ENCODE measurements around the gene APOBEC3H.

Gene APOBEC3H

GRCh38 chr22:39148026-39148726, 51.1 kb downstream of the APOBEC3H start:
- WGBS (ENCODE audit: extremely low coverage, insufficient coverage, insufficient read length), result no CpG with 5 or more reads among the region's 16 CpGs
- H2BK12ac ChIP-seq (ENCODE audit: low read length), result no peak overlapping the region
- H3K79me2 ChIP-seq (ENCODE audit: control insufficient read depth, insufficient read depth, low read length, poor library complexity), result peaks cover 8% of the 10 kb centered on the region
- no peak overlapping the region for H4K12ac ChIP-seq (ENCODE audit: low read depth, low read length)
- H3K9ac ChIP-seq (ENCODE audit: low read length), result no peak overlapping the region
- H3K27ac ChIP-seq (ENCODE audit: low read depth, low read length), result no peak overlapping the region
- peaks cover 13% of the 10 kb centered on the region for H3K79me1 ChIP-seq (ENCODE audit: low read length)
- H3K14ac ChIP-seq (ENCODE audit: low read length), result no peak overlapping the region
- H4K91ac ChIP-seq (ENCODE audit: low read depth, low read length), result no peak overlapping the region
- no peak overlapping the region for H2AK5ac ChIP-seq (ENCODE audit: low read length)
- DNase-seq, result no peak
- no peak overlapping the region for H3K4me3 ChIP-seq (ENCODE audit: low read depth, low read length)
- no peaks in the 10 kb centered on the region for H3K36me3 ChIP-seq (ENCODE audit: control insufficient read depth in 1 of 2, insufficient read depth in 2 of 2, low read length in 2 of 2)
- peaks cover 2% of the 10 kb centered on the region for H3K9me3 ChIP-seq (ENCODE audit: insufficient read depth, low read depth, low read length)
- peaks cover 11 to 16% of the 10 kb centered on the region in 2 experiments for H3K4me1 ChIP-seq (ENCODE audit: control insufficient read depth in 1 of 2, insufficient read depth in 2 of 2, low read length in 2 of 2)
- H4K8ac ChIP-seq (ENCODE audit: low read depth, low read length), result no peak overlapping the region
- no peak overlapping the region for H3K4ac ChIP-seq (ENCODE audit: low read depth, low read length)
- H2BK120ac ChIP-seq (ENCODE audit: insufficient read depth, low read length, poor library complexity), result no peak overlapping the region
- H3K23ac ChIP-seq (ENCODE audit: low read length), result no peak overlapping the region
- no peak overlapping the region for H3K18ac ChIP-seq (ENCODE audit: low read length)
- H3K4me2 ChIP-seq (ENCODE audit: low read length), result no peak overlapping the region
- no peak overlapping the region for H2AFZ ChIP-seq (ENCODE audit: insufficient read depth, low read length, poor library complexity)
- H3K27me3 ChIP-seq (ENCODE audit: insufficient read depth, low read length), result peaks cover 3% of the 10 kb centered on the region
- H2BK5ac ChIP-seq (ENCODE audit: low read depth, low read length, poor library complexity), result no peak overlapping the region

- Histone ChIP-seq H3K18ac (ENCODE audit: low read length) (no peak overlapping the region), H2AK5ac (ENCODE audit: low read length) (no peak overlapping the region), H3K79me2 (ENCODE audit: control insufficient read depth, insufficient read depth, low read length, poor library complexity) (peaks cover 9% of the 10 kb centered on the region), H2BK12ac (ENCODE audit: low read length) (no peak overlapping the region), H3K4me3 (ENCODE audit: low read depth, low read length) (no peak overlapping the region), H4K91ac (ENCODE audit: low read depth, low read length) (no peak overlapping the region), H2BK5ac (ENCODE audit: low read depth, low read length, poor library complexity) (no peak overlapping the region), H3K4me2 (ENCODE audit: low read length) (no peak overlapping the region), H3K14ac (ENCODE audit: low read length) (no peak overlapping the region), H4K8ac (ENCODE audit: low read depth, low read length) (no peak overlapping the region), H2BK120ac (ENCODE audit: insufficient read depth, low read length, poor library complexity) (no peak overlapping the region), H3K27ac (ENCODE audit: low read depth, low read length) (no peak overlapping the region), H4K12ac (ENCODE audit: low read depth, low read length) (no peak overlapping the region), H3K23ac (ENCODE audit: low read length) (no peak overlapping the region), H3K9me3 (ENCODE audit: insufficient read depth, low read depth, low read length) (peaks cover 2% of the 10 kb centered on the region), H3K4ac (ENCODE audit: low read depth, low read length) (no peak overlapping the region), H3K27me3 (ENCODE audit: insufficient read depth, low read length) (peaks cover 6% of the 10 kb centered on the region), H3K9ac (ENCODE audit: low read length) (no peak overlapping the region), H2AFZ (ENCODE audit: insufficient read depth, low read length, poor library complexity) (no peak overlapping the region), H3K79me1 (ENCODE audit: low read length) (peaks cover 17% of the 10 kb centered on the region), H3K4me1 (ENCODE audit: control insufficient read depth in 1 of 2, insufficient read depth in 2 of 2, low read length in 2 of 2) (peaks cover 14 to 19% of the 10 kb centered on the region in 2 experiments), H3K36me3 (ENCODE audit: control insufficient read depth in 1 of 2, insufficient read depth in 2 of 2, low read length in 2 of 2) (no peaks in the 10 kb centered on the region)
- no peak for DNase-seq
- no CpG with 5 or more reads among the region's 9 CpGs for WGBS (ENCODE audit: extremely low coverage, insufficient coverage, insufficient read length)
Observed at GRCh38 chr22:39148727-39149535, 51.9 kb downstream of the APOBEC3H start.

GRCh38 chr22:39149915-39150847, 53.1 kb downstream of the APOBEC3H start:
- H3K4me1 ChIP-seq (ENCODE audit: control insufficient read depth in 1 of 2, insufficient read depth in 2 of 2, low read length in 2 of 2), result peaks cover 8 to 13% of the 10 kb centered on the region in 2 experiments
- no peak overlapping the region for H3K27ac ChIP-seq (ENCODE audit: low read depth, low read length)
- no peak overlapping the region for H4K12ac ChIP-seq (ENCODE audit: low read depth, low read length)
- no peak overlapping the region for H2BK12ac ChIP-seq (ENCODE audit: low read length)
- H3K4me3 ChIP-seq (ENCODE audit: low read depth, low read length), result no peak overlapping the region
- H4K91ac ChIP-seq (ENCODE audit: low read depth, low read length), result no peak overlapping the region
- no peaks in the 10 kb centered on the region for H3K36me3 ChIP-seq (ENCODE audit: control insufficient read depth in 1 of 2, insufficient read depth in 2 of 2, low read length in 2 of 2)
- H3K9ac ChIP-seq (ENCODE audit: low read length), result no peak overlapping the region
- peaks cover 8% of the 10 kb centered on the region for H3K79me2 ChIP-seq (ENCODE audit: control insufficient read depth, insufficient read depth, low read length, poor library complexity)
- H3K23ac ChIP-seq (ENCODE audit: low read length), result no peak overlapping the region
- H3K27me3 ChIP-seq (ENCODE audit: insufficient read depth, low read length), result peaks cover 6% of the 10 kb centered on the region
- H4K8ac ChIP-seq (ENCODE audit: low read depth, low read length), result no peak overlapping the region
- no peak overlapping the region for H2AK5ac ChIP-seq (ENCODE audit: low read length)
- no peak overlapping the region for H3K4ac ChIP-seq (ENCODE audit: low read depth, low read length)
- no peak overlapping the region for H2BK120ac ChIP-seq (ENCODE audit: insufficient read depth, low read length, poor library complexity)
- peaks cover 15% of the 10 kb centered on the region for H3K79me1 ChIP-seq (ENCODE audit: low read length)
- DNase-seq, result no peak
- H2AFZ ChIP-seq (ENCODE audit: insufficient read depth, low read length, poor library complexity), result no peak overlapping the region
- H3K4me2 ChIP-seq (ENCODE audit: low read length), result no peak overlapping the region
- WGBS (ENCODE audit: extremely low coverage, insufficient coverage, insufficient read length), result no CpG with 5 or more reads among the region's 16 CpGs
- no peak overlapping the region for H3K18ac ChIP-seq (ENCODE audit: low read length)
- no peak overlapping the region for H2BK5ac ChIP-seq (ENCODE audit: low read depth, low read length, poor library complexity)
- H3K9me3 ChIP-seq (ENCODE audit: insufficient read depth, low read depth, low read length), result peaks cover 2% of the 10 kb centered on the region
- no peak overlapping the region for H3K14ac ChIP-seq (ENCODE audit: low read length)

- no peak overlapping the region for H3K4me3 ChIP-seq (ENCODE audit: low read depth, low read length)
- no peak overlapping the region for H4K12ac ChIP-seq (ENCODE audit: low read depth, low read length)
- H3K23ac ChIP-seq (ENCODE audit: low read length), result no peak overlapping the region
- H3K36me3 ChIP-seq (ENCODE audit: control insufficient read depth in 1 of 2, insufficient read depth in 2 of 2, low read length in 2 of 2), result no peaks in the 10 kb centered on the region
- H4K91ac ChIP-seq (ENCODE audit: low read depth, low read length), result no peak overlapping the region
- H3K4me2 ChIP-seq (ENCODE audit: low read length), result no peak overlapping the region
- H3K27me3 ChIP-seq (ENCODE audit: insufficient read depth, low read length), result peaks cover 6% of the 10 kb centered on the region
- H3K18ac ChIP-seq (ENCODE audit: low read length), result no peak overlapping the region
- H3K4me1 ChIP-seq (ENCODE audit: control insufficient read depth in 1 of 2, insufficient read depth in 2 of 2, low read length in 2 of 2), result peaks cover 8 to 12% of the 10 kb centered on the region in 2 experiments
- no CpG with 5 or more reads among the region's 6 CpGs for WGBS (ENCODE audit: extremely low coverage, insufficient coverage, insufficient read length)
- peaks cover 2% of the 10 kb centered on the region for H3K9me3 ChIP-seq (ENCODE audit: insufficient read depth, low read depth, low read length)
- no peak overlapping the region for H2AFZ ChIP-seq (ENCODE audit: insufficient read depth, low read length, poor library complexity)
- H3K27ac ChIP-seq (ENCODE audit: low read depth, low read length), result no peak overlapping the region
- DNase-seq, result no peak
- no peak overlapping the region for H2BK5ac ChIP-seq (ENCODE audit: low read depth, low read length, poor library complexity)
- H4K8ac ChIP-seq (ENCODE audit: low read depth, low read length), result no peak overlapping the region
- H3K79me1 ChIP-seq (ENCODE audit: low read length), result peaks cover 11% of the 10 kb centered on the region
- H2BK120ac ChIP-seq (ENCODE audit: insufficient read depth, low read length, poor library complexity), result no peak overlapping the region
- H2BK12ac ChIP-seq (ENCODE audit: low read length), result no peak overlapping the region
- peaks cover 5% of the 10 kb centered on the region for H3K79me2 ChIP-seq (ENCODE audit: control insufficient read depth, insufficient read depth, low read length, poor library complexity)
- no peak overlapping the region for H2AK5ac ChIP-seq (ENCODE audit: low read length)
- H3K14ac ChIP-seq (ENCODE audit: low read length), result no peak overlapping the region
- no peak overlapping the region for H3K9ac ChIP-seq (ENCODE audit: low read length)
- H3K4ac ChIP-seq (ENCODE audit: low read depth, low read length), result no peak overlapping the region
Observed at GRCh38 chr22:39150848-39151215, 53.8 kb downstream of the APOBEC3H start.
